Body of pancreas (tissue), 4 donors: ENCODE results near the gene F2RL2. TPM values are rescaled to one million over a fixed set of nuclear protein-coding genes. Genes with fewer than 3 reads are reported as not detected.

Source experiments
- ATAC-seq: fragments of 150-250 bp; one replicate; pipeline ENCODE4 v1.9.1; 2016
- DNase-seq, 4 donors: peaks; one replicate each; pipeline ENCODE4 v3.0.0-alpha.2; 2019
- H3K27ac ChIP-seq, 4 donors: fragments of 200-600 bp; sonication (generic); 1 replicate in 3 of 4; 2 replicates in 1 of 4; pipeline versions ENCODE4 v1.5.1 to v1.6.1; 2016 to 2019; ENCODE audit warnings: mild to moderate bottlenecking in 1 of 4, mixed read lengths in 1 of 4, moderate library complexity in 1 of 4
- H3K27me3 ChIP-seq, 2 donors: fragments of 200-600 bp; sonication (generic); one replicate each; pipeline ENCODE4 v1.6.0; 2016; ENCODE audit warnings: mild to moderate bottlenecking in 1 of 2
- H3K36me3 ChIP-seq, 2 donors: fragments of 200-600 bp; sonication (generic); replicated peaks in 1 of 2; 2 replicates each; pipeline ENCODE4 v1.5.1; 2016; ENCODE audit warnings: low read depth in 2 of 2; ENCODE audit not compliant: insufficient read depth in 1 of 2
- H3K4me1 ChIP-seq: fragments of 200-600 bp; sonication (generic); one replicate; pipeline ENCODE4 v1.6.0; 2016
- H3K4me3 ChIP-seq, 2 donors: fragments of 200-600 bp; sonication (generic); 1 replicate in 1 of 2; 2 replicates in 1 of 2; pipeline ENCODE4 v1.5.1; 2016 to 2019
- H3K9me3 ChIP-seq, 3 donors: fragments of 200-600 bp; sonication (generic); 1 replicate in 2 of 3; 2 replicates in 1 of 3; pipeline ENCODE4 v1.5.1; 2016
- CTCF ChIP-seq, 7 experiments: fragments of 450-650 bp in 4 of 7; fragments of 200-600 bp in 3 of 7; sonication (generic) in 3 of 7; IDR thresholded peaks; one replicate each; pipeline ENCODE4 v1.5.1; 2016 to 2019; ENCODE audit warnings: antibody characterized with exemption in 7 of 7
- POLR2A ChIP-seq, 3 donors: fragments of 450-650 bp; IDR thresholded peaks; one replicate each; pipeline ENCODE4 v1.6.1; 2016; ENCODE audit warnings: antibody characterized with exemption in 3 of 3, mild to moderate bottlenecking in 2 of 3
- WGBS, 2 donors: methylation state at CpG; one replicate each; pipeline ENCODE4 v1.1.5; 2017; 5-methylcytosine and 5-hydroxymethylcytosine counted together
- intact Hi-C: fragments of 100-400 bp; cut with DNase I; formaldehyde crosslinking; loops from one replicate; pipeline ENCODE4 v1.15.1; 2023
- total RNA-seq, 2 donors: library from RNA; depleted of rRNA; stranded (reverse); fragments of >200 nt; gene quantifications; one replicate each; pipeline ENCODE4 v1.1.0, GENCODE V29; 2016

The F2RL2 gene
- total RNA-seq, 2 donors from 2014 or later = 0.78 TPM; not detected in 1

DNA sequence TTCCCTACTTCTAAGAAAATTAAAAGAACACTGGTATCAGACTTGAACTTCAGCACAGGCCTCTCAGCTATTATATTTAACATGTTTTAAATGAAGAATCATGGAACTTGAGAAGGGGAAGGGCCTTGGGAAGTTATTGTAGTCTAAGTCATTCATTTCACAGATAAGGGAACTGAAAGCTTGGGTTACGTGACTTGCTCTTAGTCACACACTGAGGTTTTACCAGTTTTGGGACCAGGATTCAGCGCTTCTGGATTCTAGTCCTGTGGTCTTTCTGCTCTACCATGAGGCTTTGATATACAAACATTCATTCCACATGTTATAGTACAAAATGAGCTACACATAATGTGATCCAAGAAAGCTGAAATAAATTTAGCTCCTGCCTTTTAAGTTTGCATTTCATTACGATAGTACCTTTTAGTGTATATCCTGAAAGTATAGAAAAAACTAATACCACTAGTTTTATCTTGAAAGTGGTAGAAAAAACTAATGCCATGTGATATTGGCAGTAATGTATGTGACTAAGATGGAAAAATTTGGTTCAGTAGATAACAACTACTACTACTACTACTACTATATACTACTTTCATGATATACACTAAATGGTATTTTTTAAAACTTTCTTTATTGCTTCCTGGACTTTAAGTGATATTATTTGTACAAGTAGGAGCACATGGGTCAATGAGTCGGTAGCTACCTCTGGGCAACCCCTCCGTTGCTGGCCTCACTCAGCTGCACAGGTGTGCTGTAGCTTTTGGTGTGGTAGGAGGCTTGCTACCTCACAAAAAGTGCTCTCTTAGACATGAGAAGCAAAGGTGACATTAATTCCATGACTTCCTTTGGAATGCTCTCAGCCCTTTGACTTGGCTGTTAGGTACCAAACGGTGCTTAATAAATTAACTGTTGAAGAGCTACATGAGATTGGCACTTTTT is 40.7 kb downstream of the F2RL2 start:
- Histone ChIP-seq H3K4me1 (peaks cover 31% of the 10 kb centered on the region), H3K27me3 (no peaks in the 10 kb centered on the region), H3K27ac (peak overlapping the region in 2 of 4 donors; percentile 33 to 74), H3K4me3 (no peak overlapping the region), H3K36me3 (no peaks in the 10 kb centered on the region), H3K9me3 (no peaks in the 10 kb centered on the region)
- 38 to 39% methylated on average over 6 of the region's 6 CpGs for WGBS, 2 donors
- peak in 1 of 4 donors; percentile 51 for DNase-seq
- TF ChIP-seq CTCF (IDR thresholded peaks at IDR 0.05) (no peak), POLR2A (IDR thresholded peaks at IDR 0.05) (no peak)
- peak; percentile 54 for ATAC-seq
- intact Hi-C loops = no loop called here

- H3K4me3 ChIP-seq = no peak overlapping the region
- H3K36me3 ChIP-seq = no peaks in the 10 kb centered on the region
- TF ChIP-seq CTCF (IDR thresholded peaks at IDR 0.05) (no peak), POLR2A (IDR thresholded peaks at IDR 0.05) (no peak)
- no peaks in the 10 kb centered on the region for H3K9me3 ChIP-seq
- peak overlapping the region in 2 of 4 donors; percentile 13 to 74 for H3K27ac ChIP-seq
- intact Hi-C loops = no loop called here
- peak in 1 of 4 donors; percentile 22 for DNase-seq
- ATAC-seq = no peak
- H3K4me1 ChIP-seq = peaks cover 31% of the 10 kb centered on the region
- WGBS, 2 donors = 71 to 81% methylated on average over 3 of the region's 3 CpGs
- no peaks in the 10 kb centered on the region for H3K27me3 ChIP-seq
Measured at GRCh38 chr5:76580981-76581380, 42.2 kb downstream of the F2RL2 start.

GRCh38 chr5:76579166-76579937 is 43.9 kb downstream of the F2RL2 start:
- intact Hi-C loops = no loop called here
- 81 to 99% methylated on average over 7 of the region's 7 CpGs for WGBS, 2 donors
- no peak overlapping the region for H3K4me3 ChIP-seq
- H3K27ac ChIP-seq = no peak overlapping the region
- DNase-seq (no peak), ATAC-seq (no peak)
- TF ChIP-seq POLR2A (IDR thresholded peaks at IDR 0.05) (no peak), CTCF (IDR thresholded peaks at IDR 0.05) (no peak)
- no peaks in the 10 kb centered on the region for H3K9me3 ChIP-seq
- H3K27me3 ChIP-seq = no peaks in the 10 kb centered on the region
- H3K36me3 ChIP-seq = no peaks in the 10 kb centered on the region
- peaks cover 31% of the 10 kb centered on the region for H3K4me1 ChIP-seq

DNA sequence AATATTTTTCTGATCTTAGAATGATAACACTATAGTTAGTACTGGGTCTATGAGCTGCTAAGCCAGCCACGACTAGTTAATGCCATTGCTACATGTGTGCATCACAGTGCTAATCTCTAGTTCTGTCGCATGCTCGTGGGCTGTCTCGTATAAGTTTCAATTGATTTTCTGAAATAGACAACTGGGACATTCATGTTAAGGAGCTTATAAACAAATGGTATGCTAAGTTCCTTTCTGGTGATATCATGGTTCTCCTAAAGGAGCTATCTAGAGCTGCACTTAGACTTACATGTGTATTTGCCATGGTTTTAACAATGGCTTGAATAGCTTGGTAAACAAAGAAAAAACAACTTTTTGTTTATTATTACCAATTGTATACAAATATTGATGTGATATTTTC is 46.2 kb downstream of the F2RL2 start:
- 81 to 86% methylated on average over 4 of the region's 4 CpGs for WGBS, 2 donors

More for the DNA sequence above, 46.2 kb downstream of the F2RL2 start:
- H3K36me3 ChIP-seq = no peaks in the 10 kb centered on the region
- intact Hi-C loops = no loop called here
- no peaks in the 10 kb centered on the region for H3K27me3 ChIP-seq
- H3K4me3 ChIP-seq = no peak overlapping the region
- DNase-seq (no peak), ATAC-seq (no peak)
- no peaks in the 10 kb centered on the region for H3K9me3 ChIP-seq
- H3K4me1 ChIP-seq = peaks cover 16% of the 10 kb centered on the region
- no peak overlapping the region for H3K27ac ChIP-seq
- no peak for TF ChIP-seq POLR2A (IDR thresholded peaks at IDR 0.05)
- no peak for TF ChIP-seq CTCF (IDR thresholded peaks at IDR 0.05)
